Large intestine (tissue), 3 donors: ENCODE results near the gene TMEM190. TPM values are rescaled to one million over a fixed set of nuclear protein-coding genes. Genes with fewer than 3 reads are reported as not detected.

Source experiments
- DNase-seq, 2 donors: peaks; one replicate each; pipeline versions ENCODE4 v3.0.0 to v3.0.0-alpha.2; 2013
- H3K27ac ChIP-seq: one replicate; pipeline ENCODE4 v1.5.1; 2013; ENCODE audit warnings: low read length
- H3K27me3 ChIP-seq: 2 replicates; pipeline ENCODE4 v1.6.1; 2013; ENCODE audit warnings: low read length; ENCODE audit not compliant: control insufficient read depth, insufficient read depth
- H3K36me3 ChIP-seq: 2 replicates; pipeline ENCODE4 v1.6.1; 2013; ENCODE audit warnings: low read length; ENCODE audit not compliant: control insufficient read depth, insufficient read depth
- H3K4me1 ChIP-seq: one replicate; pipeline ENCODE4 v1.6.1; 2013; ENCODE audit warnings: low read length; ENCODE audit not compliant: control insufficient read depth, insufficient read depth
- H3K4me3 ChIP-seq: one replicate; pipeline ENCODE4 v1.5.1; 2013; ENCODE audit warnings: low read length
- H3K9me3 ChIP-seq: one replicate; pipeline ENCODE4 v1.6.1; 2013; ENCODE audit warnings: mild to moderate bottlenecking, low read depth, low read length, moderate library complexity; ENCODE audit not compliant: control insufficient read depth
- WGBS: methylation state at CpG from one replicate; pipeline ENCODE4 v1.1.5; 2013; ENCODE audit warnings: low lambda C conversion rate; ENCODE audit not compliant: insufficient coverage; 5-methylcytosine and 5-hydroxymethylcytosine counted together
- polyA plus RNA-seq: library from polyadenylated mRNA; unstranded; fragments of 120-200 nt; gene quantifications from one replicate; pipeline ENCODE4 v1.2.1, GENCODE V29; 2013

TMEM190 gene
- polyA plus RNA-seq, 1 donor, result 0.93 TPM

- no CpG with 5 or more reads among the region's 2 CpGs for WGBS
- Histone ChIP-seq H3K27me3 (peaks cover 15% of the 10 kb centered on the region), H3K9me3 (no peaks in the 10 kb centered on the region), H3K27ac (no peak overlapping the region), H3K4me3 (no peak overlapping the region), H3K4me1 (no peaks in the 10 kb centered on the region), H3K36me3 (no peaks in the 10 kb centered on the region)
- no peak for DNase-seq
Measured at GRCh38 chr19:55426042-55426441, 49.4 kb downstream of the TMEM190 start.

Other genes with a start within 250 kb of the TMEM190 start
- 10.2 TPM for gene TNNT1, start 227.6 kb upstream of the TMEM190 start, polyA plus RNA-seq
- gene TNNI3, start 219.1 kb upstream of the TMEM190 start, polyA plus RNA-seq, result 0.88 TPM
- 0.99 TPM for gene DNAAF3, start 210.2 kb upstream of the TMEM190 start, polyA plus RNA-seq
- 9.1 TPM for gene SYT5, start 196.5 kb upstream of the TMEM190 start, polyA plus RNA-seq
- 28.1 TPM for gene PTPRH, start 167.3 kb upstream of the TMEM190 start, polyA plus RNA-seq
- 69.0 TPM for gene TMEM86B, start 148.1 kb upstream of the TMEM190 start, polyA plus RNA-seq
- 65.1 TPM for gene PPP6R1, start 117.8 kb upstream of the TMEM190 start, polyA plus RNA-seq
- 29.4 TPM for gene HSPBP1, start 96.7 kb upstream of the TMEM190 start, polyA plus RNA-seq
- 9.7 TPM for gene BRSK1, start 92.8 kb upstream of the TMEM190 start, polyA plus RNA-seq
- gene TMEM150B, start 51.5 kb upstream of the TMEM190 start, polyA plus RNA-seq, result 71.4 TPM
- 21.5 TPM for gene KMT5C, start 37.0 kb upstream of the TMEM190 start, polyA plus RNA-seq
- gene COX6B2, start 22.1 kb upstream of the TMEM190 start, polyA plus RNA-seq, result 1.3 TPM
- 0.03 TPM for gene GARIN5B, start 13.6 kb upstream of the TMEM190 start, polyA plus RNA-seq
- gene IL11, start 6.4 kb upstream of the TMEM190 start, polyA plus RNA-seq, result 0.66 TPM
- gene TMEM238, start 7.5 kb downstream of the TMEM190 start, polyA plus RNA-seq, result 8.7 TPM
- 2,127 TPM for gene RPL28, start 9.1 kb downstream of the TMEM190 start, polyA plus RNA-seq
- 29.9 TPM for gene UBE2S, start 31.0 kb downstream of the TMEM190 start, polyA plus RNA-seq
- gene SHISA7, start 66.5 kb downstream of the TMEM190 start, polyA plus RNA-seq, result 1.1 TPM
- gene ISOC2, start 84.8 kb downstream of the TMEM190 start, polyA plus RNA-seq, result 30.4 TPM
- gene C19orf85, start 87.9 kb downstream of the TMEM190 start, polyA plus RNA-seq, result not detected
- 5.6 TPM for gene ZNF628, start 99.8 kb downstream of the TMEM190 start, polyA plus RNA-seq
- 14.0 TPM for gene NAT14, start 108.4 kb downstream of the TMEM190 start, polyA plus RNA-seq
- gene SSC5D, start 111.6 kb downstream of the TMEM190 start, polyA plus RNA-seq, result 4.0 TPM
- gene SBK2, start 160.3 kb downstream of the TMEM190 start, polyA plus RNA-seq, result 0.66 TPM
- 0.15 TPM for gene SBK3, start 168.7 kb downstream of the TMEM190 start, polyA plus RNA-seq
- gene ZNF579, start 204.0 kb downstream of the TMEM190 start, polyA plus RNA-seq, result 14.9 TPM
- 13.9 TPM for gene FIZ1, start 222.7 kb downstream of the TMEM190 start, polyA plus RNA-seq
- 18.9 TPM for gene ZNF524, start 223.5 kb downstream of the TMEM190 start, polyA plus RNA-seq
- 10.4 TPM for gene ZNF865, start 228.8 kb downstream of the TMEM190 start, polyA plus RNA-seq
- 15.6 TPM for gene ZNF784, start 247.7 kb downstream of the TMEM190 start, polyA plus RNA-seq